ENCODE data around the gene PASK. TPM values are rescaled to one million over a fixed set of nuclear protein-coding genes. Genes with fewer than 3 reads are reported as not detected.

PASK gene
- total and polyA plus RNA-seq, 2 experiments from 2014 or later = 7.0 to 11.9 TPM

GRCh38 chr2:241074065-241074818, 75.0 kb downstream of the PASK start:
- Histone ChIP-seq H3K36me3 (peaks cover 8% of the 10 kb centered on the region), H3K27ac (no peak overlapping the region), H3K27me3 (no peaks in the 10 kb centered on the region), H3K9me3 (ENCODE audit: low read depth) (no peaks in the 10 kb centered on the region), H3K4me1 (ENCODE audit: low read depth) (no peaks in the 10 kb centered on the region), H3K4me3 (no peak overlapping the region)
- DNase-seq (ENCODE audit: low read depth in 1 of 2, low spot score in 1 of 2) = no peak
- TF ChIP-seq, protein P1, sequence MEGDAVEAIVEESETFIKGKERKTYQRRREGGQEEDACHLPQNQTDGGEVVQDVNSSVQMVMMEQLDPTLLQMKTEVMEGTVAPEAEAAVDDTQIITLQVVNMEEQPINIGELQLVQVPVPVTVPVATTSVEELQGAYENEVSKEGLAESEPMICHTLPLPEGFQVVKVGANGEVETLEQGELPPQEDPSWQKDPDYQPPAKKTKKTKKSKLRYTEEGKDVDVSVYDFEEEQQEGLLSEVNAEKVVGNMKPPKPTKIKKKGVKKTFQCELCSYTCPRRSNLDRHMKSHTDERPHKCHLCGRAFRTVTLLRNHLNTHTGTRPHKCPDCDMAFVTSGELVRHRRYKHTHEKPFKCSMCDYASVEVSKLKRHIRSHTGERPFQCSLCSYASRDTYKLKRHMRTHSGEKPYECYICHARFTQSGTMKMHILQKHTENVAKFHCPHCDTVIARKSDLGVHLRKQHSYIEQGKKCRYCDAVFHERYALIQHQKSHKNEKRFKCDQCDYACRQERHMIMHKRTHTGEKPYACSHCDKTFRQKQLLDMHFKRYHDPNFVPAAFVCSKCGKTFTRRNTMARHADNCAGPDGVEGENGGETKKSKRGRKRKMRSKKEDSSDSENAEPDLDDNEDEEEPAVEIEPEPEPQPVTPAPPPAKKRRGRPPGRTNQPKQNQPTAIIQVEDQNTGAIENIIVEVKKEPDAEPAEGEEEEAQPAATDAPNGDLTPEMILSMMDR (IDR thresholded peaks at IDR 0.05; ENCODE audit: low read depth, low read length) = no peak

GRCh38 chr2:241073166-241074064, 75.9 kb downstream of the PASK start:
- H3K4me1 ChIP-seq (ENCODE audit: low read depth) = no peaks in the 10 kb centered on the region

GRCh38 chr2:241072553-241073165, 76.6 kb downstream of the PASK start:
- H3K4me3 ChIP-seq = no peak overlapping the region
- no peaks in the 10 kb centered on the region for H3K4me1 ChIP-seq (ENCODE audit: low read depth)
- no peaks in the 10 kb centered on the region for H3K9me3 ChIP-seq (ENCODE audit: low read depth)
- H3K27ac ChIP-seq = no peak overlapping the region
- TF ChIP-seq, protein P1 (IDR thresholded peaks at IDR 0.05; ENCODE audit: low read depth, low read length) = no peak
- no peak for DNase-seq (ENCODE audit: low read depth in 1 of 2, low spot score in 1 of 2)
- no peaks in the 10 kb centered on the region for H3K27me3 ChIP-seq
- H3K36me3 ChIP-seq = peaks cover 8% of the 10 kb centered on the region

More at GRCh38 chr2:241073166-241074064, 75.9 kb downstream of the PASK start:
- no peaks in the 10 kb centered on the region for H3K9me3 ChIP-seq (ENCODE audit: low read depth)
- H3K27me3 ChIP-seq = no peaks in the 10 kb centered on the region
- H3K36me3 ChIP-seq = peaks cover 8% of the 10 kb centered on the region
- TF ChIP-seq, protein P1 (IDR thresholded peaks at IDR 0.05; ENCODE audit: low read depth, low read length) = no peak
- H3K4me3 ChIP-seq = no peak overlapping the region
- H3K27ac ChIP-seq = no peak overlapping the region
- DNase-seq (ENCODE audit: low read depth in 1 of 2, low spot score in 1 of 2) = no peak

GRCh38 chr2:241072151-241072550, 77.1 kb downstream of the PASK start:
- TF ChIP-seq, protein P1 (IDR thresholded peaks at IDR 0.05; ENCODE audit: low read depth, low read length) = no peak
- DNase-seq (ENCODE audit: low read depth in 1 of 2, low spot score in 1 of 2) = no peak
- Histone ChIP-seq H3K27me3 (no peaks in the 10 kb centered on the region), H3K4me3 (no peak overlapping the region), H3K4me1 (ENCODE audit: low read depth) (no peaks in the 10 kb centered on the region), H3K9me3 (ENCODE audit: low read depth) (no peaks in the 10 kb centered on the region), H3K27ac (no peak overlapping the region), H3K36me3 (peaks cover 8% of the 10 kb centered on the region)

GRCh38 chr2:241071677-241072111, 77.6 kb downstream of the PASK start:
- no peak for DNase-seq (ENCODE audit: low read depth in 1 of 2, low spot score in 1 of 2)

More at GRCh38 chr2:241071677-241072111, 77.6 kb downstream of the PASK start:
- H3K4me1 ChIP-seq (ENCODE audit: low read depth) = no peaks in the 10 kb centered on the region
- TF ChIP-seq, protein P1 (IDR thresholded peaks at IDR 0.05; ENCODE audit: low read depth, low read length) = no peak
- no peaks in the 10 kb centered on the region for H3K27me3 ChIP-seq
- no peak overlapping the region for H3K4me3 ChIP-seq
- H3K27ac ChIP-seq = no peak overlapping the region
- no peaks in the 10 kb centered on the region for H3K9me3 ChIP-seq (ENCODE audit: low read depth)
- H3K36me3 ChIP-seq = peaks cover 8% of the 10 kb centered on the region

Data from cardiac muscle cell (in vitro differentiated cells and primary cell).